T-cell (primary cell): ENCODE results near the gene RHBDL2. TPM values are rescaled to one million over a fixed set of nuclear protein-coding genes. Genes with fewer than 3 reads are reported as not detected.
"Not testable (repeated sequence)": the region's sequence is repeated elsewhere in the genome, so short reads cannot be mapped to it uniquely, and the experiment has no call there.

Source experiments
- ATAC-seq, 4 experiments: fragments of 200-7000 bp in 3 of 4; fragments of 150-1000 bp in 1 of 4; cut with Tn5 transposase; replicated peaks in 1 of 4; 1 replicate in 3 of 4; 2 replicates in 1 of 4; pipeline ENCODE4 v1.10.0; 2021; ENCODE audit warnings: moderate library complexity in 3 of 4, mild to moderate bottlenecking in 2 of 4, moderate number of reproducible peaks in 1 of 4
- CTCF ChIA-PET, 2 donors: fragments of 300-600 bp; sonication (Branson Sonifier 250); formaldehyde crosslinking; loops; one replicate each; lab custom pipeline; 2022; ENCODE audit warnings: antibody characterized with exemption in 2 of 2; lab: Charles Lee
- POLR2A ChIA-PET, 2 donors: fragments of 300-600 bp; sonication (Branson Sonifier 250); formaldehyde crosslinking; loops; one replicate each; lab custom pipeline; 2022; ENCODE audit warnings: antibody characterized with exemption in 2 of 2; lab: Charles Lee
- DNase-seq, 35 experiments: peaks; one replicate each; pipeline versions ENCODE4 v3.0.0 to v3.0.0-alpha.2; 2013 to 2023
- H3K27ac ChIP-seq: one replicate; pipeline ENCODE4 v1.5.1; 2013; ENCODE audit warnings: low read length
- H3K27me3 ChIP-seq, 2 experiments: replicated peaks in 1 of 2; 1 replicate in 1 of 2; 2 replicates in 1 of 2; pipeline versions ENCODE4 v1.6.1 to v1.7.0; 2013; ENCODE audit warnings: low read length in 1 of 2, mixed read lengths in 1 of 2; ENCODE audit not compliant: control insufficient read depth in 2 of 2, insufficient read depth in 2 of 2; ENCODE audit errors: extremely low read depth in 1 of 2
- H3K36me3 ChIP-seq, 2 donors: 1 replicate in 1 of 2; 2 replicates in 1 of 2; pipeline versions ENCODE4 v1.6.1 to v1.7.0; 2013; ENCODE audit warnings: low read length in 1 of 2; ENCODE audit not compliant: control insufficient read depth in 2 of 2, insufficient read depth in 1 of 2; ENCODE audit errors: extremely low read depth in 1 of 2
- H3K4me1 ChIP-seq, 2 experiments: 1 replicate in 1 of 2; 2 replicates in 1 of 2; pipeline versions ENCODE4 v1.6.1 to v1.7.0; 2013; ENCODE audit warnings: low read length in 2 of 2, mixed read lengths in 1 of 2; ENCODE audit not compliant: insufficient read depth in 2 of 2, control insufficient read depth in 1 of 2; ENCODE audit errors: extremely low read depth in 1 of 2
- H3K4me3 ChIP-seq, 2 donors: 1 replicate in 1 of 2; 2 replicates in 1 of 2; pipeline versions ENCODE4 v1.5.1 to v1.7.0; 2013; ENCODE audit warnings: mild to moderate bottlenecking in 2 of 2, low read length in 1 of 2, moderate library complexity in 1 of 2; ENCODE audit not compliant: control insufficient read depth in 1 of 2; ENCODE audit errors: extremely low read depth in 1 of 2
- H3K9me3 ChIP-seq: 2 replicates; pipeline ENCODE4 v1.7.0; 2013
- H3K27ac Mint-ChIP-seq, 2 donors: one replicate each; pipeline ENCODE4 v1.8.0; 2020 to 2021; ENCODE audit warnings: mild to moderate bottlenecking in 2 of 2, mixed read lengths in 2 of 2
- H3K27me3 Mint-ChIP-seq, 2 donors: one replicate each; pipeline ENCODE4 v1.8.0; 2021 to 2022; ENCODE audit warnings: mixed read lengths in 2 of 2
- H3K36me3 Mint-ChIP-seq: one replicate; pipeline ENCODE4 v1.8.0; 2021; ENCODE audit warnings: mixed read lengths
- H3K4me1 Mint-ChIP-seq, 3 donors: one replicate each; pipeline ENCODE4 v1.8.0; 2020 to 2022; ENCODE audit warnings: mixed read lengths in 3 of 3, mild to moderate bottlenecking in 1 of 3
- H3K4me3 Mint-ChIP-seq, 3 donors: one replicate each; pipeline ENCODE4 v1.8.0; 2020 to 2022; ENCODE audit warnings: mild to moderate bottlenecking in 3 of 3, mixed read lengths in 3 of 3, moderate library complexity in 3 of 3
- H3K9me3 Mint-ChIP-seq, 3 donors: one replicate each; pipeline ENCODE4 v1.8.0; 2020 to 2022; ENCODE audit warnings: mixed read lengths in 3 of 3
- WGBS: methylation state at CpG from one replicate; pipeline ENCODE4 v1.1.5; 2013; ENCODE audit warnings: missing lambda C conversion rate; ENCODE audit not compliant: insufficient coverage; 5-methylcytosine and 5-hydroxymethylcytosine counted together
- total RNA-seq, 35 experiments: library from RNA in 6 of 35; stranded (reverse) in 6 of 35; fragments of 120-200 nt in 1 of 35; gene quantifications; one replicate each; pipeline versions ENCODE4 v1.2.1 to v1.2.4 and lab custom pipeline; 2013 to 2026

RHBDL2 gene
- total RNA-seq, 5 donors from 2014 or later (not counting 1 experiment from before 2014, with no cell fraction given): not detected

DNA sequence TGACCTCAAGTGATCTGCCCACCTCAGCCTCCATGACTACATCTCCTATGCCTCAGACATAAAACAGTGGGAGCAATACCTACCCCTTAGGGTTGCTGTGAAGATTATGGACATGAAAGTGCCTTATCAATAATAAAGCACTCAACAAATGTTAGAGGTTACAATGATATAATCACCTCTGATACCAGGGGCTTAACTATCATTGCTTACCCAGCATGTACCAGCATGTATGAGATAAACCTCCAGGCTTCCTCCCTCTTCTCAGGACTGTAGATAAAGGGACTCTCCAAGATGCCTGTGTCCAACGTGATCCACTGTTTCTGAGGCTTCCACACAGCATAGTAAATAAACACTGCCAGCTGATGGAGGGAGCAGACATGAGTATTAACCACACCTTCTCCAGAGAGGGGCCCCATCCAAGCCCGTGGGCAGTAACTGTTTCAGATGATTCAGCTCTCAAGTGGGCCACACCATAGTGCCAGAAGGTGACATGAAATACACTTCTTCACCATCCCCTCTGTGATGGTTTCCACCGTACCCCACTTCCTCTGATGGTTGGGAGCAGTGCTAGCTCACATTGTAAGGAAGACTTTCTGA is 26.2 kb downstream of the RHBDL2 start:
- no peaks in the 10 kb centered on the region for H3K36me3 Mint-ChIP-seq
- peaks cover 0 to 2% (median 0%) of the 10 kb centered on the region in 3 donors for H3K4me1 Mint-ChIP-seq
- no peaks in the 10 kb centered on the region for H3K9me3 ChIP-seq
- 33% methylated on average over 2 of the region's 3 CpGs for WGBS
- H3K4me3 Mint-ChIP-seq: no peak overlapping the region
- CTCF ChIA-PET: no interaction called here
- POLR2A ChIA-PET: no interaction called here
- no peaks in the 10 kb centered on the region for H3K27me3 ChIP-seq
- no peak overlapping the region for H3K4me3 ChIP-seq
- no peak overlapping the region for H3K27ac ChIP-seq
- no peak for ATAC-seq
- H3K27ac Mint-ChIP-seq: no peak overlapping the region
- no peaks in the 10 kb centered on the region for H3K36me3 ChIP-seq
- no peaks in the 10 kb centered on the region for H3K4me1 ChIP-seq
- no peaks in the 10 kb centered on the region for H3K27me3 Mint-ChIP-seq
- H3K9me3 Mint-ChIP-seq: no peaks in the 10 kb centered on the region
- no peak for DNase-seq

DNA sequence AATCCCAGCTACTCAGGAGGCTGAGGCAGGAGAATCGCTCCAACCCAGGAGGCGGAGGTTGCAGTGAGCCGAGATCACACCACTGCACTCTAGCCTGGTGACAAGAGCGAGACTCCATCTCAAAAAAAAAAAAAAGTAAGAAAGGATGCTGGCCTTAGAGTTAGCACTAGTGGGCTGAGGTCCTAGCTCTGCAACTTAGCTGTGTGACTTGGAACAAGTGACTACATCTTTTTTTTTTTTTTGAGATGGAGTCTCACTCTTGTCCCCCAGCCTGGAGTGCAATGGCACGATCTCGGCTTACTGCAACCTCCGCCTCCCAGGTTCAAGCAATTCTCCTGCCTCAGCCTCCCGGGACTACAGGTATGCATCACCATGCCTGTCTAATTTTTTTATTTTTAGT is 26.7 kb downstream of the RHBDL2 start:
- ATAC-seq, H3K27ac ChIP-seq, H3K36me3 Mint-ChIP-seq, H3K9me3 Mint-ChIP-seq, H3K9me3 ChIP-seq, H3K4me1 ChIP-seq, CTCF ChIA-PET, H3K27me3 Mint-ChIP-seq, H3K27me3 ChIP-seq, H3K4me1 Mint-ChIP-seq, DNase-seq, H3K4me3 ChIP-seq, POLR2A ChIA-PET, H3K36me3 ChIP-seq, H3K27ac Mint-ChIP-seq, H3K4me3 Mint-ChIP-seq: not testable (repeated sequence)
- 100% methylated on average over 4 of the region's 8 CpGs for WGBS

DNA sequence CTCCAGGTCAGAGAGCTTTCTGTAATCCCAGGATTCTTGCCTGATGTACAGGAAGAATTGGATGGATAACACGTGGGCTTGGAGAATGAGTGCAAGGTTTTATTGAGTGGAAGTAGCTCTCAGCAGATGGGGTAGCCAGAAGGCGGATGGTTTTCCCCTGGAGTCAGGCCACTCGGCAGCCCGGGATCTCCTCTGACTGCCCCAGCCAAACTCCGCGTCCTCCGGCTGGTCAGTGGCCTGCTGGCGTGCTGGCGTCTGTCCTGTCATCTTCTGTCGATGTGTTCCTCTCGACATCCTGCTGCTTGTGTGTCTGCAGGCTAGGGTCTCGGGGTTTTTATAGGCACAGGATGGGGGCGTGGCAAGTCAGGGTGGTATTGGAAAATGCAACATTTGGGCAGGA is 32.8 kb downstream of the RHBDL2 start:
- H3K9me3 Mint-ChIP-seq: peaks cover 0 to 4% (median 0%) of the 10 kb centered on the region in 3 donors
- H3K9me3 ChIP-seq: no peaks in the 10 kb centered on the region
- H3K36me3 ChIP-seq: no peaks in the 10 kb centered on the region
- no peak overlapping the region for H3K27ac ChIP-seq
- no peaks in the 10 kb centered on the region for H3K4me1 Mint-ChIP-seq
- no peak overlapping the region for H3K27ac Mint-ChIP-seq
- CTCF ChIA-PET: interaction anchor here in 1 of 2 donors (0.6 kb wide), 1 partner anchor 92 kb away, joined by 3 read pairs; no protein-coding TSS in a partner anchor
- H3K4me3 Mint-ChIP-seq: no peak overlapping the region
- no peak for DNase-seq
- no peak overlapping the region for H3K4me3 ChIP-seq
- POLR2A ChIA-PET: interaction anchor here in 1 of 2 donors (0.6 kb wide), 1 partner anchor 50 kb away, joined by 11 read pairs; no protein-coding TSS in a partner anchor
- WGBS: 94% methylated on average over 8 of the region's 13 CpGs
- ATAC-seq: no peak
- H3K4me1 ChIP-seq: no peaks in the 10 kb centered on the region
- H3K27me3 ChIP-seq: no peaks in the 10 kb centered on the region
- H3K27me3 Mint-ChIP-seq: no peaks in the 10 kb centered on the region
- no peaks in the 10 kb centered on the region for H3K36me3 Mint-ChIP-seq

DNA sequence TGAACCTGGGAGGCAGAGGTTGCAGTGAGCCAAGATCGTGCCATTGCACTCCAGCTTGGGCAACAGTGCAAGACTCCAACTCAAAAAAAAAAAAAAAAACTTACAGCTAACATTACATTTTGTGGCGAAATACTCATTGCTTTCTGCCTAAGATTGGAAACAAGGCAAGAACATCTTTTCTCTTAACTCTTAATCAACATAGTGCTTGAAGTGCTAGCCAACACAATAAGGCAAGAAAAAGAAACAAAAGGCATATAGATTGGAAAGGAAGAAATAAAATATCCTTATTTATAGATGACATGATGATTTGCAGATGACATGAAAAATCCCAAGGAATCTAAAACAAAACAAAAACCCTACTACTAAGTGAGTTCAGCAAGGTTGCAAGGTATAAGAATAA is 35.6 kb downstream of the RHBDL2 start:
- ChIA-PET CTCF (no interaction called here), POLR2A (no interaction called here)
- Histone ChIP-seq H3K27ac (no peak overlapping the region), H3K27me3 (no peaks in the 10 kb centered on the region), H3K9me3 (no peaks in the 10 kb centered on the region), H3K4me1 (no peaks in the 10 kb centered on the region), H3K36me3 (no peaks in the 10 kb centered on the region), H3K4me3 (no peak overlapping the region)
- DNase-seq (no peak), ATAC-seq (no peak)
- WGBS: no CpG with 5 or more reads among the region's 2 CpGs
- H3K36me3 Mint-ChIP-seq: no peaks in the 10 kb centered on the region
- no peak overlapping the region for H3K4me3 Mint-ChIP-seq
- H3K4me1 Mint-ChIP-seq: no peaks in the 10 kb centered on the region
- H3K9me3 Mint-ChIP-seq: peaks cover 0 to 4% (median 0%) of the 10 kb centered on the region in 3 donors
- no peak overlapping the region for H3K27ac Mint-ChIP-seq
- no peaks in the 10 kb centered on the region for H3K27me3 Mint-ChIP-seq

DNA sequence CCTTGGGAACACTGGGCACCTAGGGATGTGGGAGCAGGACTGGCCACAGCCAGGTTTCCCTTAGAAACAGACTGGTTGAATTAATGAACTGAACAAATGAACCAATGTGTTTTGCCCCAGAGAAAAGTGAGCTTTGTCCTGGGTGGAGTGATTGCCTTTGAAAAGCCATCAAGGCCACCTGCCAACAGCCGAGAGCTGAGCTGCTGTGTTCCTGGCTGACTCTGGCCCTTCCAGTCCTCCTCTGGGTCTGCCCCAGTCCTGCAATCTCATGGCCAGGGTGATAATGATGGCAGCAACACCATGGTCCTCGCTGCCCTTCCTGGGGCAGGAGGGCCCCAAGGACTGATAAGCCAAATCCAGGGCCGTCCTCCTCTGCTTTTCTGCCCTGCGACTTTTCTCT is 42.1 kb downstream of the RHBDL2 start:
- Mint-ChIP-seq H3K27me3 (no peaks in the 10 kb centered on the region), H3K9me3 (no peaks in the 10 kb centered on the region), H3K27ac (no peak overlapping the region), H3K4me1 (no peaks in the 10 kb centered on the region), H3K36me3 (no peaks in the 10 kb centered on the region), H3K4me3 (no peak overlapping the region)
- no peak overlapping the region for H3K27ac ChIP-seq
- POLR2A ChIA-PET: no interaction called here
- CTCF ChIA-PET: no interaction called here
- H3K27me3 ChIP-seq: peaks cover 0 to 6% of the 10 kb centered on the region in 2 experiments
- 73% methylated on average over 3 of the region's 4 CpGs for WGBS
- ATAC-seq: no peak
- no peaks in the 10 kb centered on the region for H3K9me3 ChIP-seq
- H3K4me1 ChIP-seq: no peaks in the 10 kb centered on the region
- no peak overlapping the region for H3K4me3 ChIP-seq
- no peak for DNase-seq
- H3K36me3 ChIP-seq: no peaks in the 10 kb centered on the region

DNA sequence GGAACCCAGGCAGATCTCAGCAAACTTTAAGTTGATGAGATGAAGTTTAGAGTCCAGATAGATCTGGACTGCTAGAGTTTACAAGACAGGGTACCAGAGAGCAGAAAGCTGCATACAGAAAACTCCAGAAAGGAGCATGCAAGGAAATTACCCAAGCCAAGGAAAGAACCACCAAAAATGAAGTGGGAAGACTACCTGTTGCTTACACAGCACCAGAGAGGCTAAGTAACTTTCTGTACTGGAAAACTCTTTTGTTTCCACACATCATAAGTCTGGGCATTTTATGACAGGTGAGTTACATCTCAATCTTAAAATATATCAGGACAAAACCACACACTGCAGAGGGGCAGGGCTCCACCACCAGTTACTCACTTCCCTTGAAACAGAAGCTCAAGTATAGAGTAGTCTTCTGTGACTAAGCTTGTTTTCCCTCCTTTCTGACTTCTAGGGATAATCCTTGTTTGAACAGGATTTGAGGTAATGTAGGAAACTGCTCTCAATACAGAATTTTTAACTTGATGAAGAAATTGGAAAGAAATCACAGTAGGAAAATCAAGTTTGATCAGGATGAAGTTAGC is 42.9 kb downstream of the RHBDL2 start:
- ATAC-seq (no peak), DNase-seq (no peak)
- Mint-ChIP-seq H3K9me3 (no peaks in the 10 kb centered on the region), H3K4me3 (no peak overlapping the region), H3K27me3 (no peaks in the 10 kb centered on the region), H3K27ac (no peak overlapping the region), H3K36me3 (no peaks in the 10 kb centered on the region), H3K4me1 (no peaks in the 10 kb centered on the region)
- ChIA-PET POLR2A (no interaction called here), CTCF (no interaction called here)
- Histone ChIP-seq H3K4me1 (no peaks in the 10 kb centered on the region), H3K36me3 (no peaks in the 10 kb centered on the region), H3K27me3 (peaks cover 0 to 6% of the 10 kb centered on the region in 2 experiments), H3K27ac (no peak overlapping the region), H3K9me3 (no peaks in the 10 kb centered on the region), H3K4me3 (no peak overlapping the region)
